ENCODE data around the gene CDYL.

CDYL gene

DNA sequence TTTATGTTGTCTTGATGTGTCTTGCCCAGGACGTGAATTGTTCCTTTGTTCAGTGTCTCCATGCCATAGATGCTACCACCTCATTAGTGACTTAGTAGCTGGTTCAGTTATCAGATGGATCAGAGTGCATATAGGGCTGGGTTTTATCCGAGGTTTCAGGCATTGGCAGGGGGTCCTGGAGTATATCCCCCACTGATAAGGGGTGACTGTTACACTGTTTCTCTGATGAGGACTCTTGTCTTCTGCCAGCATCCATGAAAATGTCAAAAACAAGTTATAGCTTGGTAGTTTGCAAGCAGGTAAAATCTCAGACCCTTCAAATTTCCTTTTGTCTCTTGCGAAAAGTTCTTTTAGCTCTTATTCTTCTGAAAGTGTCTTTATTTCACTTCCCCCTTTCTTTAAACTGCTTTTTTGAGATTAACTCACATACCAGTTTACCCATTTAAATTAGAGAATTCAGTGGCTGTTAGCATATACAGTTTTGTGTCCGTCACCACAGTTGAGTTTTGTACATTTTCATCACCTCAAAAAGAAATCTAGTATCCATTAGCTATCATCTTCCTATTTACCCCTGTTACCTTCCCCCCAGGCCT, 109.2 kb downstream of the CDYL start:
- DNase-seq = no peak

DNA sequence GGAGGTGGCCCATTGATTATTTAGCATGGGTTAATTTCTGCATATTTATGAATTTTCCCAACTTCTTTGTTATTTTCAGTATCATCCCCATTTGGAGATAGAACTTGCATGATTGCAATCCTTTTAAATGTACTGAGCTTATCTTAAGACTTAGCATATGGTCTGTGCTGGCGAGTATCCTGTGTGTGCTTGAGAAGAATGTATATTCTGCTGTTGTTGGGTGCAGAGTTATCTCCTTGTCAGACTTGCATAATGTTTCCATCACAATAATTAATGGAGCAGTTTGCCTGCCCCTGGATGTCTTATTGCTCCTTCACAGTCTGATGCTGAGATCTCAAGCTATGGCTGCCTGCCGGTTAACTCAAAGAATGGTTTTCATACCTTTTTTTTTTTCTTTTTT, 112.6 kb downstream of the CDYL start:
- no peak for DNase-seq

DNA sequence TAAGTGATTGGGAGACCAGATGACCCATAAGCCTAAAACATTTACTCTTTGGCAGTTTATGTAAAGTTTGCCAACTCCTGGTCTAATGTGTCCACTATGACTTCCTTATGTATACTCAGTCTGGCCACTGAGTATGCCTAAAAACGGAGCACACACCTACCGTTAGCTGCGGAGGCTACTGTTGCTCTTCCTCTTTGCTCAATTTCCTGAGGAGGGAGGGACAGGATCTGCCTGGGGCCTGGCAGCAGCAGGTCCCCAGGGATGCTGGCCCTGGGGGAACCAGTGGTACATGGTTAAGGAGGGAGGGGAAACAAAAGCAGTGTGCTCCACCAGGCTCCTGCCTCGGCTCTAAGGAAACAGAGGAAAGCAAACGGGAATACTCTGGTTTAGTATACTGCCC, 113.5 kb downstream of the CDYL start:
- no peak for DNase-seq

DNA sequence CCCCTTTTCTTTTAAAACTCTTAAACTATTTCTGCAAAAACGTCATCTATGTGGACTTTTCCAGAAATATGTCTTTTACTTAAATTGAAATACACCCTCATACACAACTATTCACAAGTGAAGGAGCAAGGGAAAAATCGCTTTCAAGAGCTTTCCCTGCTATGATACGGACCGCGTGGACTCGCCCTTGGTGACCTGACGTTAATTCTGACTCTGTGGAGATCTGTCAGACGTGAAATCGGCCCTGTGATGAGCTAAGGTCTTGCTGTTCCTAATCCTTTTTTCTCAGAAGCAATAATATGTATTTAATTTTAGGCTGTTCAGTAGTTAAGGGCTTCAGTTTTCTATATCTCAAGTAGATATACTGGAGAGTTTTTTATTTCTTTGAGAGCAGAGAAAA, 114.0 kb downstream of the CDYL start:
- no peak for DNase-seq

DNA sequence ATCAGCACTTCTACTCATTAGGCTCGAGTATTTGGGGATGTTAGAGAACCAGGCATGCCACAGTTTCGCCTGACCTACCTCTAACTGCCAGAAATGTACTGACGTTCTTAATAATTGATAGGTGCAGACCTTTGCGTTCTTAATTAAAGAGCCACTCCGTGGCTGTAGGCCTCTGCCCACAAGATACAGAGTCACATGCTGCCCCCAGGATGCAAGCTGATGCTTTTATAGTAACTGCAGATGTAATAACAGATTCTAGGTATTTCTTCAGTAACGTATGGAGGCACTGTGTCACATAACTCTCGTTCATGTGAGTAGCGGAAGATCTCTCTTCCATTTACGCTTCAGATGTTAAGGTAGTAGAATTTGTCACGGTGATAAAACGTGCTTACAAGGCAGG, 114.4 kb downstream of the CDYL start:
- DNase-seq = no peak

DNA sequence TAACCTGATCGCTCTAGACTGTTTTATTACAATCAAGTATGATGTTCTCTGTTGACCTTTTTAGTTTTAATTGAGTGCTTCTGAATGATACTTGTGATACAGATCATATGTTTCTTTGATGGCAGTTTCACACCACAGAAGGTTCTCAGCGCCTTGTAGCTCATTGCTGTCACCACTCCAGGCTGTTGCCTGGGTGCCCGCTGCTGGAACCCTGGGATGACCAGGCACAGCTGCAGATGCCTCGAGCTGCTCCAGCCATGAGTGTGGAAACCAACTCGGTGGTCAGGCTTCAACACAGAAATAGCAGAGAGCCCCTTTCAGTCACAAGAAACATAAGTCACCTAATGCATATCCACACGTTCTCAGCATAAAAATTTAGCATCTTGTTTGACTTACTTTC, 114.9 kb downstream of the CDYL start:
- no peak for DNase-seq

DNA sequence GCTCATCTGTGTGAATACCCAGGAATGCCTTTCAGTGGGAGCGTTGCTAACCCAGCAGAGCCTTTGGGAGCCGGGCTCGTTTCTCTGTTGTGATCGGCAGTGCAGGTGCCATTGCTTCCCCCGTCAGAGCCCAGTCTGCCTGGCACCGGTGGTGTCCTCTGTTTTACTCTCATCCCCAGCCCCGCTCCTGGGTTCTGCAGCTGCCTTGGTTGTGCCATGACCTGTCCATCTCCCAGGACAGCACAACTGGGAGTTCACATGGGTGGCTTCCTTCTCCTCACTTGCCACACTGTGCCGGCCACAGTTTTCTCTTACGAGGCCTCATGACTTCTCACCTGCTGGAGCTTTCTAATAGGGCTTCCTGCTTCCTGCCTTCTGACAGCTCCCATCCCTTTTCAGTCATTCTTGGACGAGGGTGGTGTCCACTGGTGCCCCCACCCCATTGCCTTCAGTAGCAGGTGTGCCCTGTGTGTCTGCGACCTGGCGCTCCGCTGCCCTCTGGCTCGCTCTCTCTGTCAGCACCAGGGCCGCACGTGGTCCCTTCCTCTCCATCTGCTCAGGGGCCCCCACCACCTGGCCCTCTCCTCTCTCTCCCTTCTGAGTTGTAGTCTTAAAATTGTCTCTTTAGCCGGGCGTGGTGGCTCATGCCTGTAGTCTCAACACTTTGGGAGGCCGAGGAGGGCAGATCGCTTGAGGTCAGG, 116.7 kb downstream of the CDYL start:
- DNase-seq = no peak

DNA sequence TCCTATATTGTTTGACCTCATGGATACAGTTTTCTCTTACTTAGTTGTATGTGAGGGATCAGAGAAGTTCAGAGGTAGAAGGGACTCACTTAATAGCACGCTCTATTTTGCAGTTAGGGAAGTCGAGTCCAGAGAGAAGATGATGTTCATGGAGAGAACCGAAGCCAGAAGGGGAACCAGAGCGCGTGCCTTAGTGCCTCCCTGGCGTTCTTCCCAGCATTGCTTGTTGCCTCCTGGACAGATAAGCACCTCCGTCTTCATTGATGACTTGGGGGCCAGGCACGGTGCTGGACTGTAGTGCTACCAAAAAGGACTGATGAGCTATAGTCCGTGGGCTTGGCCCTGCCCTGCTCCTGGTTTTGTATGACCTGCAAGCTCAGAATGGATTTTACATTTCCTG, 117.8 kb downstream of the CDYL start:
- DNase-seq = no peak

DNA sequence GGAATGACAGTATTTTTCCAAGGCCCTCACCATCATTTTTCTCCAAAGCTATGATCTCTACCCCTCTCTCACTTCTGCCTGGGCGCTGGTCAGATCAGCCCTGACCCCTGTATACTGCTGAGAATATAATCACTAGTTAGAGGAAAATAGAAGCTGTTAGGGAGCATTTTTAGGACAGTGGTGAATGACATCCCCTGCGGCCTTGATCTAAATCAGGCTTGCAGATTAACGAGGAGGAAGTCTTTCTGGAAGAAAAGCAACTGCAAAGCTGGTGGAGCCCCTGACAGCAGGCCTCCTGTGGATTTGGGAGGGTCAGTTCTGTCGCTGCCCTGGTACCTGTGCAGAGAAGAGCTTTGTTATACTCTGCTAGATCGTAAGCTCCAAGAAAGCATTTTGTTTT, 119.8 kb downstream of the CDYL start:
- DNase-seq = no peak

DNA sequence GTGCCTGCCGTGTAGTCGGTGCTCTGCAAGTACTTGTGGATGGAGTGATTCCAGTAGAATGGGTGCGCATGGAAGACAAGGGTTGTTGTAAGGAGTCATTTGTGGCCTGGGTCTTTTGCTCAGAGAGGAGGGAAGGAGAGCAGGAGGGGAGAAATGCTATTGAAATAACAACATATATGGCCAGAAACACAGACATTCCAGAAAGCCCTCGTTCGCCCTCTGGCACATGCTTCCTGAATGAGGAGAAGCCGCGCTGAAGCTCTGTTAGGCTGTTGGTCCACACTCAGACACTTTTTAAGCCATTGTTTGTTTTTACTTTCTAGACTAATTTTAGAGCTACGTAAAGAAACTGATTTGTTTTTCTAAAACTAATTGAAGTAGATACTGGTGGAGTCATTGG, 120.2 kb downstream of the CDYL start:
- DNase-seq = peak; percentile 37

DNA sequence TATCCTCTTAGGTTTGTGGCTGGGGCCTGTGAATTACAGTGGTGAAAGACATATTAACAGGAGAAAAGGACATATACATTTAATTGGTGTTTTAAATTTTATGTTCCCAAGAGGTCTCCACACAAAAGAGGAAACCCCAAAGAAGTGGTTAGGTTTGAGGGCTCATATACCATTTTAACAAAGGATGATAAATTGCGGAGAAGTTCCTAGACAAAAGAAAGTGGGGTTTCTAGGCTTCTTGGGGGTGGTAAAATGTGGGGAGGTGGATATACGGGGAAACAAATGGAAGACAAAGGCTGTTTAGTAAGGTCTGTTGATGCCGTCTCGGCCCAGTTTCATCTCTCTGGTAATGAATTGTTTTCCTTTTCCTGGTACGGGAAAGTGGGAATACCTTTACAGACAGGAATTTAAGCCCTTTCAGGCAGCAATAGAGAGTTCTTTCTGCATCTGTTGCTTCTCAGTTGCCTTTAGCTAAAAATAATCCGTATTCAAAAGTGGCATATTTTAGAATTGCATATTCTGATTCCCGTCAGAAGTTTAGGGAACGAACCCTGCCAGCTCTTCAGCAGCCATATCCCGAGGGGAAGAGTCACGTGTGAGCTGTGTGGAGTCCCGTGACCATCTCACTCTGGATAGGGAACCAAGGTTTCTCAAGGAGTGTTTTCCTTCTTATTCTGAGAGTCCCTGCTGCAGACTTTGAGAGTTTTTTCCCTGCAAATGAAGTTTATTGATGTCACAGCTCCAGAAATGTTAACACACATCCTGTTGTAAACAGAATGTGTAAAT, 123.2 kb downstream of the CDYL start:
- no peak for DNase-seq

DNA sequence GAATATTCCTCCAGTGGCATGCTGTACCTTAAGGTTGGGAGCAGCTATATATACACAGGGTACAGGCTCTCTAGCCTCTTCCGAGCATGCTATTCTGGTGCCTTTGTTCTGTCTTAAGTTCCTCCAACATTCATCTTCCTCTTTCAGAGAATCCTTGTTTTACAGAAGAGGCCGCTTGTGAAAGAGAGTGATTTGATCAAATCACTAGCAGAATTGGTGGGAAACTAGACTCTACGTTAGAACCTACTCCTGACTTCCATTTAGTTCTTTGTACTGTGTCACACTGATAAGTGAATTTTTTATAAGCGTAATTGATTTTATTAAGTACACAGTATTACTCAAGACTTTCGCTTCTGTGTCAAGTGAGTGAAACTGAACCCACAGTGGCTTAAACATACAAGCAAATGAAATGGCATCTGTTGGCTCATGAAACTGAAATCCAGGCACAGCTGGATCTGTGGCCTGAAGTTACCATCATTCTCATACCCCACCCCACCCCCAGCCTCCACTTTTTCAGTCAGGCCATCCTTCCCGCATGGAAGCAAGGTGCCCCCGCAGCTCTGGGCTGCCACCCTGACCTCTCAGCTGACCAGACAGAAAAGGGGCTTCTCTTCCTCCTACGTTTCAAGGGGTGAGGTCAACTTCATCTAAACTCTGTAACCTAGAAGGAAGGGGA, 125.3 kb downstream of the CDYL start:
- DNase-seq = no peak

DNA sequence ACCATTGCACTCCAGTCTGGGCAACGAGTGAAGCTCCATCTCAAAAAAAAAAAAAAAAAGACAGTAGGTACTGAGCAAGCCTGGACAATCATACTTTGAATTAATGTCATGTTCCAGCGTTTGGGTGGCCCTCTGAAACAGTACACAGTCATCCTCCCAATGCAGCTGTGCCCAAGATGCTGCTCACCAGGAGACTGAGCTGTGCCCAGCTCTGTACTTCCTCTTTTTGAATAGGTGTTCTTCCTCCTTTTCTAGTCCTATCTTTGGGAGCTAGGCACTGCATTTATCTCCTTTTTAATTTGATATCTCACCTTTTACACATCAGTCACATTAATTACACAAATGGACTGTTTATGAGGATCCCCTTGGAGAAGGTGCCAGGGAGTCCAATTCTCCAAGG, 126.2 kb downstream of the CDYL start:
- DNase-seq = no peak

DNA sequence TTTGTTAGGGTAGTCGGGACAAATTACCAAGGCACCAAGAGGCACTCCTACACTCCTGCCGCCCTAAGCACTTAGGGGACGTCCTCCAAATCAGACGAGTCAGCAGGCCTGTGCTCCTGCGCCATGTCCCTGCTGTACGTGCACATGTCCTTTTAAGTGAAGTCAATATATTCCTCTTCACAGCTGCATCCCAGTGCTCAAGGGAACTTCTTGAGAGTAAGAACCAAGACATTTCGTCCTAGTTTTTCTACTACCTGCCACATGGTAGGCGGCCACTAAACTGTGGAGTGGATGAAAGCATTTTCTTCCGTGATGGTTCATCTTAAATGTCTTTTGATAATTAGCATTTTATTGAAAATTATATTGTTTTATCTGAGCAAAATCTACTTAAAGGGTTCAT, 126.9 kb downstream of the CDYL start:
- no peak for DNase-seq

DNA sequence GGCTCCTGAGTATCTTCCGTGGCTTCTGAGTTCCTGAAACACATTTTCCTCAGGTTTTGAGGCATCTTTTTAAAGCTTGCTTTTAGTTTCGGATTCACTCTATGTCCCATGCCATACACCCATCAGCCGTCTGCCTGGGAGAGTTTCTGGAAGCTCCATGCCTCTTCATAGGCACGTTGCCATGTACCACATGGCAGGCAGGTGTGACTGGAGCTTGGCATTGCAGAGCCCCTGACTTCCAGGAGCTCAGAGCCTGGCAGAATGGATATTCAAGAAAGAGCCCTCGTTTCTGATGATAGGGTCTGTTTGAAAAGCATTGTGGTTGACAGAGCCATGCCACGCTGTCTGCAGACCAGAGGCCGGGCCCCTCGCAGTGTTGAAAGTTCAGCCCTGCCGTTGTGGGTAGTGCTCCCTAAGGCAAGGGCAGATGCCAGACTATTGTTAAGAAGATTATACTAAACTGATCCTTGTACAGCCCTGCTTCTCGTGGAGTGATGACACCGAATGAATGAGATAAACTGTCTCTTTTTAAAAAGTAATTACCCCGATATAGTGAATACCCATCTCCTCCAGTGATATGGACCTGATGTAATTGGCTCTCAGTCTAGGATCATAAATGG, 127.7 kb downstream of the CDYL start:
- DNase-seq = no peak

DNA sequence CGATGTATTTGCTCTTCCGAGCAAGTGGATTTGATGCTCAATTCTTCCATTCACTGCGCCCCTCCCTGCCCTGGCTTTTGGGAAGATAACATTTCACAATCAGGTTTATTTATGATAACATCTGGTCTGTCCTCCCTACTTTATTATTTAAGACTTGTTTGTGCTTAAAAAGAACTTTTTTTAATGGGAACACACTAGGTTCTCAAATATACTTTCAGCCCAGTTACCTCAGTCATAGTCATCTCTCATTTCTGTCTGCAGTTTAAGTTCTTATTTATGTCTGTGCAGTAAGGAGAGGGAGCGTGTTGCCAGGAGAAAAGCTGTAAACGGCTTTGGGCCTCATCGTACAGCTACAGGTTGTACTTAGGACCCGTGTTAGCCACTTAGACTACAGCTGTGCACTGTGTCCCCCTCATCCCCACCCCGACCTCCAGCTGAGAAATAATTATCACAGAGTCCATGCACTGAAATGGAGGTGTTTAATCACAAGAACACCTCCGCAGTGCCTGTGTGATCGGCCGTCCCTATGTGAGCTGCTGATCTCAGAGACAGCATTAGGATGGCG, 128.3 kb downstream of the CDYL start:
- no peak for DNase-seq

DNA sequence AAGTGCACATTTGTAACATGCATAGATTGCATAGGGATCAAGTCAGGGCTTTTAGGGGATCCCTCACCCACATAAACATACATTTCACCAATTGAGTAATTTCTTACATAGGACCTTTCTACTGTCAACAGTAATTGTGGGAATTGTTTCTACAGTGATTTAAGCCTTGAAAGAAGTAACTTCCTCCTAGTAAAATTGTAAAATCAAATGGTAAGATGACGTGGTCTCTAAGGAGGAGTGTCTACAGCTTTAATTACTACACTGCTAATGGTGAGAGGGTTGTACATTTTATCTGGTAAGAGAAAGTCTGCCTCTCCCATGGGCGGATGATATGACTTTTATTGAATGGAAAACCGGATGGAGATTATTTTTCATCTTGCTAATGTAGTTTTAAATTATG, 129.6 kb downstream of the CDYL start:
- DNase-seq = no peak

DNA sequence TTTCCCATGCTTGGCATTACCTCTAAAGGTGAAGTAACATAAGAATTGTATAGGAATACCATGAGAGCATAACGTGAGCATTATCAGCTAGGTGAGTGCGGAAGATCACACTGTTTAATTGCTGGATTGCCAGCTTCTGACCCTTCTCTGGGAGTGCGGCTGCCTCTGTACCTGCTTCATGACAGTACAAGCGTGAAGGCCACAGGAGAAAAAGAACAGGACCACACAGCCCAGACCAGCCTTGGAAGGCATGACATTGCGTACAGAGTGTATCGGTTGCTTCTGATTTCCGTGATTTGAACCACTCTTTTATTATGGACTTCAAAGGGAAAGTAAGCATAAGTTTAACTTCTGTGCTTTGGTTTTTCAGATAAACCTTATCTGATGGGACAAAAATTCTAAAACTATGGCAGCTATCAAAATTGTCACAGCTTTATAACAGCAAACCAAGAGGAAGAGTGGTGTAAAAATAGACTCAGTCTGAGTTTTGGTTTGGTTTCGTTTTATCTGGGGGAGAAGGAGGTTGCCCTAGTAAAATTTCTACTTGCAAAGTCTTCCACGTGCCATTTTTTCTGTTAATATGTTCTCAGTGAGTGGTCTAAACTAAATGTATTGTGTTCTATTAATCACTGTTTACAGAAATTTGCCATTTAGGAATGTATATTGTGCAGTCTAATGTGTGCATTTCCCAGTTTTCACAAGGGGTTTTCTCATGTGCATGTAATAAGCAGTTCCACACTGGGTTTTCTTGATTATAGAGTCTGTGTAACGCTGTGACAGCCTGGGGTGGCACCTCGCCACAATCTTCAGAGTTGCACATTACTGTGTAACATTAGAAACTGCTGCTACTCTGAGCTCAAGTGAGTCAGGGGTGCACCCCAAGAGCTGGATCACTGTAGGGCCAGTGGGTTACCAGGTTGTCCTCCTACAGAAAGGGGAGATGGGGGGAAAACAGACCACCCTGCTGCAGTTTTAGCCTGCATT, 130.4 kb downstream of the CDYL start:
- DNase-seq = no peak

DNA sequence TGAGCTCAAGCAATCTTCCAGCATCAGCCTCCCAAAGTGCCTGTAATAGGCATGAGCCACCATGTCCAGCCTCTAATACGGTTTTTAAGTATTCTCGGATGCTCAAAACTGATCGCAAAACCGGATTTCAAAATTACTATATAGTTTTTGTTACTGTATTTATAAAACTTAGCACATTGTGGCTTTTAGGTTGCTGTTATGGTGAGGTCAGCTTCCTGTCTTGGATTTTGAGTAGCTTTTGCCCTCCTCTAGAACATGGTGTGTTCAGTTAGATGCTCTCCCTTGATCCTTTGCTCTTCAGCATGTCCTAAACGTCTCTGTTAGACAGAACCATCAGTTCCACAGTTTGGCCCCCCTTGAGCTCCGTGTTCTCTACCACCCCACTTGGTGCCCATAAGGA, 131.4 kb downstream of the CDYL start:
- DNase-seq = no peak

DNA sequence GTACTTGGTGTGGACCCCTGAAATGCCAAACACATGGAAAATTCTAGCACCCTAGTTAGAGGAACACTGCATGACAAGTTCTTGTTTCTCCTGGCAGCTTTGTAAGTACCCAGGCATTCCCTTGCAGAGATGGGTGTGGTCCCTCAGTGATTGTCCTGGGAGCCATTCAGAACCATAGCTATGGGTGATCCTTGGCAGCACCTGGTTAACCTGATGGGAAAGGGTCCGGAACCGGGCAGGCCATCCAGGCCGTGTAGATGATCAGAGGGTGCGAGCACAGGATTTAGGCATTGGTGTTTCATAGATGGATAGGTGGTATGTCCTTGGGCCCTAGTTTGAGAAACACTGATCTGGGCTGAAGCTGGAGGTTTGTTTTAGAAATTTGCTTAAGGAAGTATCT, 131.9 kb downstream of the CDYL start:
- DNase-seq = no peak

DNA sequence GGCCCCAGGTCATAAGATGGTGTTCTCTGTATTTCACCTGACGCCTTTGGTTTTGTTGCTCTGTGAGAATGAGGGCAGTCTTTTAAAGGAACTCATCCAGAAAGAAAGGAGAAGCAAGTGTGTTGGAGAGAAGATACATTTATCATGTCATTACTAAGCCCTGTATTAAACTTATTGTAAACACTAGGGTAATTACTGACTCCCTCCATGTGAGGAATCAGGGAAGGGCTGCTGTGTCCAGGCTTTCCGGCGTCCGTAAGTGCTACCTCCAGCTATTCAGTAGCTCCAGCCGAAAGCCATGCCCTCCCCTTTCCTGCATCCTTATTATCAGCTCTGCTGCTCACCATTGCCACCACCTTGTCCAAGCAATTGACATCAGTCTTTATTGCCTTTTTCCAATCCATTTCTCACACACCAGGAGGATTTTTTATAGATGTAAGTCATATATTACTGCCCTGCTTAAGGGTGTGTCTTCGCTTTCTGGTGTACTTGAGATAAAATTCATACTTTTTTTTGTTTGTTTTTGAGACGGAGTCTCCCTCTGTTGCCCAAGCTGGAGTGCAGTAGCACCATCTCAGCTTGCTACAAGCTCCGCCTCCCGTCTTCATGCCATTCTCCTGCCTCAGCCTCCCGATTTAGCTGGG, 133.0 kb downstream of the CDYL start:
- no peak for DNase-seq
